ENCODE results near the gene YPEL4.

The YPEL4 gene

GRCh38 chr11:57650739-57651090 lies 1.0 kb upstream of the YPEL4 start:
- no peak for DNase-seq (ENCODE audit: low read depth, low spot score)

GRCh38 chr11:57648801-57649735 lies 644 bp downstream of the YPEL4 start:
- no peak for DNase-seq (ENCODE audit: low read depth, low spot score)

DNA sequence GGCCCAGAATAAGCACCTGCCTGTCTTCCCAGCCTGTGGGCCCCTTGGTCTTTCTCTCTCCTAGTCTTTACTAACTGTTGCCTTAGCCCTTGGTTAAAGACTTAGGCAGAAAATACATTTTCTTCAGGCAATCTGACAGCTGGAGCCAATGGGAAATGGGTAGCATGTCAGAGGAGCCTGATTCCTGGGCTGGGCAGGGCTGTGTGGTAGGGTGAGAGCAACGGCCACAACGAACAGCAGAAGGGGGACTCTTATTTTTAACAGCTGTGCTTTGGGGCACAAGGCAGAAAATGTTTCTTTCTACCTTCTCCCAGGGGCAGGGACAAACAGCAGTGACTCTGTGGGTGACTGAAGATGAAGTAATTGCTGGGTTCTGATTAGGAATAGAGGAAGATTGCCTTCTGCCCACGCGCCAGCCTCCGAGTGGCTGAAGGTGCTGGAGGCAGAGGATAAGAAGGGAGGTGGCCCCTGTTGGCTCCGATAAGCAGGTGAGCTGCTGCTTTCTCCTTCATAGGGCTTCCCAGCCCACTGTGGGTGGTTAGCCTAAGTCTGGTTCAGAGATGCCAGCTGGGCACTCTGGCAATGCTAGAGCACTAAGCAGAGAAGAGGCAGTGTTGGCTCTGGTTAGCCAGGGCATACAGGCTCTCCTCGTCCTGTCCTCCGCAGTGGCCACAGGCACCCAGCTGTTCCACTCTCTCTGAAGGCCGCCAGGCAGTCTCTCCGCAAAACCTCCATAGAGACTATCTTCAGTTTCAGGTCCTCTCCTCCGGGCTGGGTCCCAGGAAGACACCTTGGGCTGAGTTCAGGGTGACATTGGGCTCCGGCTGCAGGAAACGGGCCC lies 1.5 kb downstream of the YPEL4 start:
- DNase-seq (ENCODE audit: low read depth, low spot score): no peak

- no peak for DNase-seq (ENCODE audit: low read depth, low spot score)
These were observed 2.3 kb downstream of the YPEL4 start for GRCh38 chr11:57647372-57647771.

DNA sequence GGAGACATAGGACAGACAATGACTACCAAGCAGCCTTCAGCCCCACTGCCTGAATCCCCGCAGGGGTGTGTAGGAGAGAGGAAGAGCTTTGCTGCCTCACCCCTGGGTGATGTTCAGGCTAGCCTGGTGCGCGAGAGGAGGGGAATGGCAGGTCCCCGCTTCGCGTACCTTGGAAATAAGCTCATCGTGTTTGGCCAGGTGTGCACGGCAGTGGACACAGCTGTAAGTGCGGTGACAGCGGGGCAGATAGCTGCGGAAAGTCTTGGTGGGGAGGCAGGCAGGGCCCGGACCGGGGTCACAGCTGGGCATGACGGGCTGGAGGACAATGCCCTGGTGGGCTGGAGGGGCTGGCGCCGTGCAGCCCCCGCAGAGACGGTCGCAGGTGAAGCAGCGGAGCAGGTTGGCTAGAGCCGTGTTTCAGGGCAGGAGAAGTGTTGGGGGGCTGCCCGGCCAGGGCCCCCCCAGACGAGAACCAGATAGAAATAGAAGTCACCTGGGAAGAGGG lies 2.9 kb downstream of the YPEL4 start:
- DNase-seq (ENCODE audit: low read depth, low spot score): no peak

- DNase-seq (ENCODE audit: low read depth, low spot score): no peak
These were observed 3.4 kb downstream of the YPEL4 start for GRCh38 chr11:57646194-57646798.

DNA sequence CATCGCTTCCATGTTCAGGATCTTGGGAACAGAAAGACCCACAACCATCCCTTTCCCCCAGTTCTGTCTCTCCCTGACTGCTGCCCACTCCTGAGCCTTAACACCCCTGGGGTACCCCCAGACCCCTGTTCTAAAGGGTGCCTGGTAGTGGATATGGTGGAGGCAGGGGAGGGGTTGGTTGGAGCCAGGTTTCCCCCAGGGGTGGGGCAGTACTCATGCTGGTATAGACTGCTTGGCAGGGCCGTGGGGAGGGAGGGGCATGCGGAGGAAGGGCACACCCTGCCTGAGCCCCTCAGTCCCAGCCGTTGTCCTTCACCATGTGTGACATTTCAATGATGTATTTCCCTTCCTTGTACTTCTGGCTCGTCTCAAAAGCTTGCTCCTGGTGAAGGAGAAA lies 4.0 kb downstream of the YPEL4 start:
- no peak for DNase-seq (ENCODE audit: low read depth, low spot score)

- peak; percentile 79 for DNase-seq (ENCODE audit: low read depth, low spot score)
These were observed 4.7 kb downstream of the YPEL4 start for GRCh38 chr11:57644748-57645688.

GRCh38 chr11:57643802-57644201 lies 5.9 kb downstream of the YPEL4 start:
- DNase-seq (ENCODE audit: low read depth, low spot score): no peak

- DNase-seq (ENCODE audit: low read depth, low spot score): no peak
These were observed 8.5 kb downstream of the YPEL4 start for GRCh38 chr11:57641011-57641807.

DNA sequence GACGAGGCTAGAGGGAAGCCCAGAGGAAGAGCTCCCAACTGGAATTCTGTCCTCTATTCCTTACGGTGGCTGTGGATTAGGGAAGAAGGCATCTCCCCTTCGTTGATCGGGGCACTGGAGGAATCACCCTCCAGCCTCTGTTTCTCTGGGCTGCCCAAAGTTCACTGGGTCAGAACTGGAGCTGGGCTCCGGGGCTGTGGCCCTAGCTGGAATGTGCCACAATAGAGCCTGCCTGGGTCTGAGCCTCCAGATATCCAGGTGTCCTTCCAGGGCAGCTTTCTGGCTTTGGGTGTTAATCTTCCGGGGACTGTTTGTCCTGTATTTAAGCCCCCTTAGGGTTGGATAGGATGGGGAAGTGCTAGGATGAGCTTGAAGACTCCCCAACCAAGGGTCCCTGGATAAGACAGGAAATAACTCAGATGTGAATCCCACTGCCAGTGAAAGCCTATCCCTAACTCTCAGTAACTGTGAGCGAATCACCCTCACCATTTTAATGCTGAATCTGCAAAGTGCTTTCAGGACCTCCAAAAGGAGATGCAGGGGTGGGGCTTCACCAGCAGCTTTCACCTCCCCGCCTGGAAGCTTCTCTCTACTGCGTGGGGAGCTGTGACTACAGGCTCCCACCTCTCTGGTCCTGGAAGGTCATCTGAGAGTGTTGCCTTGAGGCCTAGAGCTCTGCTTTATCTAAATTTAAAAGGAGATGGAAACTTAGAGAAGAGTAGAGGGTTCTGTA lies 9.5 kb downstream of the YPEL4 start:
- DNase-seq (ENCODE audit: low read depth, low spot score): no peak

GRCh38 chr11:57639321-57640067 lies 10.2 kb downstream of the YPEL4 start:
- no peak for DNase-seq (ENCODE audit: low read depth, low spot score)

- DNase-seq (ENCODE audit: low read depth, low spot score): no peak
These were observed 10.8 kb downstream of the YPEL4 start for GRCh38 chr11:57638811-57639320.

GRCh38 chr11:57638005-57638781 lies 11.5 kb downstream of the YPEL4 start:
- no peak for DNase-seq (ENCODE audit: low read depth, low spot score)

DNA sequence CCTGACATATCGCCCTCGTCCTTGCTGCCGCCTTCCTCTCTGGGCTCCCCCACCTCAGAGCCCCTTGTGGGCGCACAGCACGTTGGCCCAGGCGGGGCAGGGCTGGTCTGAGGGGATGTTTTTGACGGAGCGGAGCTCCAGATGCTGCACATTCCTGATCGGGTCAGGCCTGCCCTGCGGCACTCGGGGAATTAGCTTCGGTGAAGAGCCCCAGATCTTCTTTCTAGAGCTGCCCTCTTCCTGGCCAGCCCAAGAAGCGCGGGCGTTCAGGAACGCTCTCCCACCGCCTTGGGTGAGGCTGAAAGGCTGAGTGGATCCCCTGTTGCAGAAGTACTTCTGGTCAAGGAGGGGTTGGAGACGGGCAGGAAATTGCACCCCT lies 12.1 kb downstream of the YPEL4 start:
- no peak for DNase-seq (ENCODE audit: low read depth, low spot score)

GRCh38 chr11:57635246-57635645 lies 14.5 kb downstream of the YPEL4 start:
- DNase-seq (ENCODE audit: low read depth, low spot score): no peak

DNA sequence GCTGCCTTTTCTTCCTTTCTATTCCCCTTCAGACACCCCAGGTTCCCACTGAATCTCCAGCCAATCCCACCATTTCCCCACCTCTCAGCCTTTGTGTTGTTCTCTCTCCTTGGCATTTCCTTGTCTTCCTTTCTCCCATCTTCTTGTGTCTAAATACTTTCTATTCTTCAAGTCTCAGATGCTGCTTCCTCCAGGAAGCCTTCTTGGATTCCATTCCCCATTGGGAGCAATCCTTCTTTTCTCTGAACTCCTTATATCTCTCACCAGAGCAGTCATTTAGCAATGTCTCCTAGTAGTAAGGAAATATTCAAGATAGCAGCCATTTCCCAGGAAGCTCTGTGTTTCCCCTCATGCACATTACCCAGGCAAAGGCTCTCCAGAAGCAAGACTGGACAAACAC lies 15.4 kb downstream of the YPEL4 start:
- DNase-seq (ENCODE audit: low read depth, low spot score): no peak

All from activated CD4-positive, CD25-positive, alpha-beta regulatory T cell treated with anti-CD3 and anti-CD28 coated beads, Interleukin-2, amount 50 U/mL, for 16 hours (primary cell).